Activated CD4-positive, CD25-positive, alpha-beta regulatory T cell treated with anti-CD3 and anti-CD28 coated beads, Interleukin-2, amount 50 U/mL, for 16 hours (primary cell): ENCODE data around the gene BAZ2B.

Experiments
- DNase-seq: peaks from one replicate; pipeline ENCODE4 v3.0.0-alpha.2; 2020; ENCODE audit warnings: low read depth, low spot score

BAZ2B gene

DNA sequence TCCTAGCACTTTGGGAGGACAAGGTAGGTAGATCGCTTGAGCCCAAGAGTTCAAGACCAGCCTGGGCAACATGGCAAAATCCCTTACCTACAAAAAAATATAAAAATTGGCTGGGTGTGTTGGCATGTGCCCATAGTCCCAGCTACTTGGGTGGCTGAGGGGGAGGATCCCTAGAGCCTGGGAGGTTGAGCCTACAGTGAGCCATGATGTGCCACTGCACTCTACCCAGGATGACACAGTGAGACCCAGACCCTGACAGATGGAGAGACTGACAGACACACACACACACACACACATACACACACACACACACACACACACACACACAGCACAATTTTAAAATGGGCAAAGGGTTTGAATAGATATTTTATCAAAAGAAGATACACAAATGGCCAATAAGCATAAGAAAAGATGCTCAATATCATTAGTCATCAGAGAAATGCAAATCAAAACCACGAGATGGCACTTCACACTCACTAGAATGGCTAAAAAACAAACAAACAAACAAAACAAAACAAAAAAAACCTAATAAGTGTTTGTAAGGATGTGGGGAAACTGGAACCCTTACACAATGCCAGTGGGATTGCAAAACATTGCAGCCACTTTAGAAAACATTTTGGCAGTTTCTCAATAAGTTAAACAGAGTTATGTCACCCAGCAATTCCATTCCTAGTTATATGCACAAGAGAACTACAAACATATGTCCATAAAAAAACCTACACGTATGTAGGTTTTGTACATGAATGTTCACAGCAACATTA is 42.3 kb downstream of the BAZ2B start:
- DNase-seq = no peak

GRCh38 chr2:159573294-159573693 is 43.1 kb downstream of the BAZ2B start:
- no peak for DNase-seq

GRCh38 chr2:159572459-159572858 is 43.9 kb downstream of the BAZ2B start:
- no peak for DNase-seq

DNA sequence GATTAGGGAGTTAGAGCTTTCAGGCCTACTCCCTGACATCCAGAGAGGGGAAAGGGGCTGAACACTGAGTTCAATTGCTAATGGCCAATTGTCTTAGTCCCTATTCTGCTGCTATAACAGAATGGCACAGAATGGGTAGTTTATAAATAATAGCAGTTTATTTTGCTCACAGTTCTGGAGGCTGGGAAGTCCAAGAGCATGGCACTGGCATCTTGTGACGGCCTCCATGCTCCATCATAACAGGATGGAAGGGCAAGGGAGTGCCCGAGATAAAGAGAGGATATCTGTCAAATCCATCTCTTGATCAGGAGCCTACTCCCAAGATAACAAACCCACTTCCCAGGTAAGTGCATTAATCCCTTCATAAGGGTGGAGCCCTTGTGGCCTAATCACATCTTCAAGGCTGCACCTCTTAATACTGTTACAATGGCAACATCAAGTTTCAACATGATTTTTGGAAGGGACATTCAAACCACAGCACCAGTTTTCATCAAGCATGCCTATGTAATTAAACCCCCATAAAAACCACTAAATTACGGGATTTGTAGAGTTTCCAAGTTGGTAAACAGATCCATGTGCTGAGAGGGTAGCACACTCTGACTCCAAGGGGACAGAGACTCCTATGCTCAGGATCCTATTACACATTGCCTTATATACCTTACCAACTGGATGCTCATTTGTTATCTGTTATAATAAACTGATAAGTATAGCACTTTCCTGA is 44.6 kb downstream of the BAZ2B start:
- no peak for DNase-seq

- no peak for DNase-seq
Measured at GRCh38 chr2:159564081-159564480, 52.3 kb downstream of the BAZ2B start.

DNA sequence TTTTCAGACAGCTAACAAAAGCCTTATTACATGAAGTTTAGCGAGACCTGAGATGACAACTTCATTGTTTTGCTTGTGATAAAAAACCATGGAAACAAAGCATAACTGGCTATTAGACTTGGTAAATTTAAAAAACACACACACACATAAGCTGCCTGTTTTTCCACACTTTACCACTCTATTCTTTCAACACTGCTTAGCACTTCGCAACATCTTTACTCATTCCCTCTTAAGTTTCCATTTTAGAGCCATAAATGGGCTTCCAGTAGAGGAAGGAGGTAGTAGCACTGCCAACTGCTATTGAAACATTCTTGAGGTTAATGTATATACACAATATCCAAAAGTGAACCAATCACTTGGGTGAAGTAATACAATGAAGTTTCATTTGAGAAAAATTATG is 54.1 kb downstream of the BAZ2B start:
- DNase-seq = no peak

- no peak for DNase-seq
Measured at GRCh38 chr2:159561786-159562185, 54.6 kb downstream of the BAZ2B start.

- DNase-seq = no peak
Measured at GRCh38 chr2:159561242-159561641, 55.1 kb downstream of the BAZ2B start.

GRCh38 chr2:159559034-159559433 is 57.3 kb downstream of the BAZ2B start:
- no peak for DNase-seq

DNA sequence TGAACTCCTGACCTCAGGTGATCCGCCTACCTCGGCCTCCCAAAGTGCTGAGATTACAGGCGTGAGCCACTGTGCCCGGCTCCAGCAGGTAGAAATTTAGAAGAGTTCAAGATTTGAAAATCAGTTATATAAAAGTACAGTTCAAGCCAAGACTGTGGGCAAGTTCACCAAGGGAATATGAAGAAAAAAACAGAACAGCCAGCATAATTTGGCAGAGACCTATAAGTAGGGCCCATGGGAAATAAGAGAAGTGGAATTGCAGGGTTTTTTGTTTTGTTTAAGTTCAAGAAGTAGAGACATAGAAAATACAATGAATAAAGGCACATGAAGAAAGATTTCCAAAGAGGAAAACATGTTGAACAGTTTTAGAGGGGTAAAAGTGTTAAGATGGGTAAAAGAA is 57.9 kb downstream of the BAZ2B start:
- no peak for DNase-seq

DNA sequence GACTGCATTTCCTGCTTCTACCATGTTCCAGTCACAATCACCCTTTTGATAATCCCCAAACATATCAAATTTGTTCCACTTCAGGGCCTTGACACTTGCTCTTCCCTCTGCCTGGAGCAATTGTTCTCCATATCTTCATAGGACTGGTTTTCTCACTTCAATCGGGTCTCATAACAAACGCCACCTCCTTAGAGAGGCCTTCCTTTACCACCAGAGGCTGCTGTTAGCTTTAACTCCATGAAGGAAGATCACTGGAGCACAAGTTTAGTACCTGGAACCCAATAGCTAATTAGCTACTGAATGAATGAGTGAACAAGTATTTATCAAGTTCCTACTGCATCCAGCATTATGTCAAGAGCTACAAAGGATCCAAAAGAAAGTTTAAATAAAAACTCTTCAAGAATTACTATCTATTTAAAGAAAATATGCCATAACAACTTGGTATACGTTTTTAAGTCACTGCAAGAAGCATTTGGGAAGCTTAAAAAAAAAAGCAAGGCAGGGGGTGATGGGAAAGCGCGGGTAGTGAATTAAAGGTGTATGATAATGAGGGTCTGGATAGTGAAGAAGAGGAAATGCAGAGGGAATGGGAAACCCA is 58.8 kb downstream of the BAZ2B start:
- DNase-seq = no peak

DNA sequence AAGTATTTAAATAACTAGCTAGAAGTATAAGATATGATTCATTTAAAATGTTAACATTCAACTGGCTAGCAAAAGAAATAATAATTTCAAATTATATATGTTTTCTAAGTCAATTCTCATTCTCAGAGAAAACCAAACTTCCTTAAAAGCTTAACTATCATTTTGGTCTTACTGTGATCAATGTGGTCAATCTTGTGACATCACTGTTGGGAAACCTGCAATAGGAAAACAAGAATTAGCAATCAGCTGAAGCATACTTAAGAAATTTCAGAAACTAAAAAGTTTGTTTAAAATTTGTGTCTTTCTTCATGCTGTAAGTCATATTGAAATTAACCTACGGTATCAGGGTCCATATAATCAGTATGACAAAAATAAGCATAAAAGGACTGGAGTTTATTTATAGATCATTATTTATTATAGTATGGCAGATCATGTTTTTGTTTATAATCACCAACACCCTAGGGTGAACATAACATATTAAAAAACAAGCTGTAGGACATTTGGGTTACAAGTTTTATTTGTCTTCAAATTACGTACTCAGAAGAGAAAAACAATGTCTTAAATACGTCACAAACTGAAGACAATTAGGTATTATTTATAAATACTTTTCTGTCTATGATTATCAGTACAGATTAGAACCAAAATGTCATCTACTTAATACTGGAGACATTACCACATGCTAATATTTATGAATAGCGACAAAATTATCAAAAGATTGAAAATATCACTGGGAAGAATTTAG is 60.5 kb downstream of the BAZ2B start:
- no peak for DNase-seq

- no peak for DNase-seq
Measured at GRCh38 chr2:159553727-159554126, 62.6 kb downstream of the BAZ2B start.

- no peak for DNase-seq
Measured at GRCh38 chr2:159551806-159552205, 64.5 kb downstream of the BAZ2B start.

DNA sequence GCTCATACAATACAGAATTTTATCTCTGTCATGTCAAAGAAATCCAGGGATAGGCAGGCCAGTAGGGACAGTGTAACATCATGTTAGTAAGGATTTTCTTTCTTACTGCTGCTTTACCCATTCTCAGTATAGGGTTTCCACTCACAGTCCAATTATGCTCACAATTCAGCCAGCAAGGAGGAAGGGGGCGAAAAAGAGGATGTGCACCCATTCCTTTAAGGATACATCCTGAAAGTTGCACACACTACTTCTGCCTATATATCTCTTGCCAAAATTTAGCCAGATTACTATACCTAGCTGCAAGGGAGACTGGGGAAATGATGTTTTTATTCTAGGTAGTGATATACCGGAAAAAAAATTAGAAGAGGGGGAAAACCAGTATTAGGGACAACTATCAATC is 66.1 kb downstream of the BAZ2B start:
- DNase-seq = no peak

GRCh38 chr2:159549234-159549633 is 67.1 kb downstream of the BAZ2B start:
- DNase-seq = no peak

DNA sequence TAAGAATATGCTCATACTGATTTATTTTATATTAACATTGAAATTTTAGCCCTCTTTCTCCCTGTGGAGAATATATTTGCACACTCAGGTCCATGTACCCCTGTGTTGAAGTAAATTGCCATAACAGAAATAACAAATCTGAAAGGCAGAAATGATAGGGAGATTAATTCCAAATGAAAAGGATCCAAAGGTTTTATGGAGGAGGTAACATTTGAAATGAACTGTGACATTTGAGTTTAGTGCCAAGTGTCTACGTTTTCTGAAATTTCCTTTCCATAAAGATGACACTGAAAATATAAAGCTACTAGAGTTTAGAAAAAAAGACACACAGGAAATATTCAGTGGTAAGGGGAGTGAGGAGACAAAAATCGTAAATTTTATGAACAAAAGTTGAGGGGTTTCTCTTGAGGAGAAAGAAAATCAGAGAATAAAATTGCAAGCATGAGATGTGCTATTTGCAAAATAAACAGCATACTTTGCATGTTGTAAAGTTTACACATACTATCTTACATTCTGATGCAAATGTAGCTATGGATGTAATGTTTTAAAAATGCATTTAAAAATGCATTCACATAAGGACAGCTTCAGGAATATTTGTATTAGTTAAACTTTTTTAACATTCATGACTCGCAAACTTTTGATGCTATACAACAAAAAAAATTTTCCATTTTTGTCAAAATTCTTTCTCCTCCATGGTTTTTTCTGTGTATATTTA is 69.5 kb downstream of the BAZ2B start:
- no peak for DNase-seq

GRCh38 chr2:159546039-159546438 is 70.3 kb downstream of the BAZ2B start:
- DNase-seq = no peak

DNA sequence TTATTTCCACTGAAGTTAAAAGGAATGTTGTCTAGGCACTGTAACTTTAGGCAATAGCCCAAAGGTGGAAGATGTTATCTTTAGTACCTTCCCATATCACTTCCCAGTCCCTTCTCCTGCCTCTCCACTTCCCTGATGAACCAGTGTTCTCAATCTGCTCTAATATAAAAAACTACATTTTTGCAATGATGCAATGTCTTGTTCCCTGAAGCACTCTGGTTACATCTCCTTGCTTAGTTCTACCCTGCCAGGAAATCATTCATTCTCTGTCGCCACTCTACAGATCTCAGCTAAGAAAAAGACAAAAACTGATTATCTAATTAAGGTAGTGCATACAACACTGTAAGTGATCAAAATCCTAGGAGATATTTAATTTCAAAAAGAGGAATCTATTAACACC is 71.3 kb downstream of the BAZ2B start:
- DNase-seq = no peak

GRCh38 chr2:159542101-159542500 is 74.2 kb downstream of the BAZ2B start:
- DNase-seq = no peak

GRCh38 chr2:159539701-159540100 is 76.6 kb downstream of the BAZ2B start:
- no peak for DNase-seq

- DNase-seq = no peak
Measured at GRCh38 chr2:159538801-159539200, 77.5 kb downstream of the BAZ2B start.
